Liver (tissue), 9 donors: ENCODE data around the gene DIP2C. TPM values are rescaled to one million over a fixed set of nuclear protein-coding genes. Genes with fewer than 3 reads are reported as not detected.
"Not testable (repeated sequence)": the region's sequence is repeated elsewhere in the genome, so short reads cannot be mapped to it uniquely, and the experiment has no call there.

Experiments used
- DNase-seq: peaks from one replicate; pipeline ENCODE4 v3.0.0-alpha.2; 2017; ENCODE audit warnings: low spot score
- H3K27ac ChIP-seq, 2 donors: one replicate each; pipeline ENCODE4 v1.7.0; 2013; ENCODE audit warnings: inconsistent platforms in 2 of 2, low read length in 2 of 2, control low read depth in 1 of 2, low read depth in 1 of 2, mild to moderate bottlenecking in 1 of 2
- H3K27me3 ChIP-seq, 4 donors: one replicate each; pipeline versions ENCODE4 v1.6.1 to v1.7.0; 2013; ENCODE audit warnings: low read length in 3 of 4, inconsistent platforms in 1 of 4, mild to moderate bottlenecking in 1 of 4, moderate library complexity in 1 of 4; ENCODE audit not compliant: control insufficient read depth in 4 of 4, insufficient read depth in 4 of 4
- H3K36me3 ChIP-seq, 4 donors: one replicate each; pipeline versions ENCODE4 v1.6.1 to v1.7.0; 2013; ENCODE audit warnings: low read length in 3 of 4, mild to moderate bottlenecking in 3 of 4, low read depth in 1 of 4, moderate library complexity in 1 of 4; ENCODE audit not compliant: control insufficient read depth in 4 of 4, insufficient read depth in 3 of 4
- H3K4me1 ChIP-seq, 4 donors: one replicate each; pipeline versions ENCODE4 v1.6.1 to v1.7.0; 2013; ENCODE audit warnings: low read length in 3 of 4, mild to moderate bottlenecking in 3 of 4, moderate library complexity in 1 of 4; ENCODE audit not compliant: control insufficient read depth in 4 of 4, insufficient read depth in 4 of 4
- H3K4me3 ChIP-seq, 3 donors: one replicate each; pipeline versions ENCODE4 v1.6.1 to v1.7.0; 2013; ENCODE audit warnings: low read length in 3 of 3, control low read depth in 1 of 3, low read depth in 1 of 3, mild to moderate bottlenecking in 1 of 3
- H3K9ac ChIP-seq, 2 donors: one replicate each; pipeline ENCODE4 v1.7.0; 2013; ENCODE audit warnings: low read length in 2 of 2, mild to moderate bottlenecking in 2 of 2, moderate library complexity in 2 of 2, control low read depth in 1 of 2, low read depth in 1 of 2
- H3K9me3 ChIP-seq, 4 donors: one replicate each; pipeline versions ENCODE4 v1.6.1 to v1.7.0; 2013; ENCODE audit warnings: low read length in 3 of 4; ENCODE audit not compliant: control insufficient read depth in 4 of 4
- EGR1 ChIP-seq, 2 donors: IDR thresholded peaks; 2 replicates each; pipeline ENCODE4 v1.6.1; 2016 to 2018; ENCODE audit warnings: antibody characterized with exemption in 2 of 2, low read depth in 2 of 2
- FOXA1 ChIP-seq: IDR thresholded peaks from 2 replicates; pipeline ENCODE4 v1.6.1; 2016; ENCODE audit warnings: antibody characterized with exemption
- FOXA2 ChIP-seq: IDR thresholded peaks from 2 replicates; pipeline ENCODE4 v1.6.1; 2016; ENCODE audit warnings: antibody characterized with exemption
- GABPA ChIP-seq, 2 donors: IDR thresholded peaks in 1 of 2; conservative IDR thresholded peaks in 1 of 2; 2 replicates each; pipeline ENCODE4 v1.6.1; 2016; ENCODE audit warnings: antibody characterized with exemption in 2 of 2, mild to moderate bottlenecking in 1 of 2, moderate library complexity in 1 of 2
- JUND ChIP-seq, 2 donors: IDR thresholded peaks; 2 replicates each; pipeline ENCODE4 v1.6.1; 2016; ENCODE audit warnings: antibody characterized with exemption in 2 of 2
- TAF1 ChIP-seq: conservative IDR thresholded peaks from 2 replicates; pipeline ENCODE4 v1.6.1; 2016; ENCODE audit warnings: antibody characterized with exemption, mild to moderate bottlenecking
- YY1 ChIP-seq: IDR thresholded peaks from 2 replicates; pipeline ENCODE4 v1.6.1; 2016; ENCODE audit warnings: antibody characterized with exemption, mild to moderate bottlenecking
- WGBS: extraction: QIAGEN DNeasy Blood & Tissue Kit; methylation state at CpG from one replicate; pipeline ENCODE4 v1.1.7; 2013; 5-methylcytosine and 5-hydroxymethylcytosine counted together
- polyA plus RNA-seq, 2 donors: library from polyadenylated mRNA; stranded (reverse) in 1 of 2; unstranded in 1 of 2; fragments of 200-250 nt in 1 of 2; fragments of >200 nt in 1 of 2; fragmentation: Nextera tagmentation in 1 of 2; extraction: Ambion mirVana in 1 of 2; gene quantifications; one replicate each; pipeline versions ENCODE4 v1.2.1 to v1.2.3, GENCODE V29; 2013 to 2015
- total RNA-seq, 2 donors: library from RNA; depleted of rRNA; stranded (reverse); fragments of >200 nt; gene quantifications; one replicate each; pipeline ENCODE4 v1.2.3, GENCODE V29; 2014
- TF ChIP-seq, protein P1 (sequence below): IDR thresholded peaks from 2 replicates; pipeline ENCODE4 v1.6.1; 2016; ENCODE audit warnings: antibody characterized with exemption
- TF ChIP-seq, protein P2 (sequence below): IDR thresholded peaks from 2 replicates; pipeline ENCODE4 v1.6.1; 2016; ENCODE audit warnings: antibody characterized with exemption, mild to moderate bottlenecking
- TF ChIP-seq, protein P3 (sequence below): IDR thresholded peaks from 2 replicates; pipeline ENCODE4 v1.6.1; 2016; ENCODE audit warnings: antibody characterized with exemption
- donor health status: healthy.
- donor health status: healthy.
- donor health status: healthy.
- donor health status: healthy.
- donor health status: healthy.

The DIP2C gene
- total and polyA plus RNA-seq, 4 donors = 4.2 to 12.2 (median 5.7) TPM

DNA sequence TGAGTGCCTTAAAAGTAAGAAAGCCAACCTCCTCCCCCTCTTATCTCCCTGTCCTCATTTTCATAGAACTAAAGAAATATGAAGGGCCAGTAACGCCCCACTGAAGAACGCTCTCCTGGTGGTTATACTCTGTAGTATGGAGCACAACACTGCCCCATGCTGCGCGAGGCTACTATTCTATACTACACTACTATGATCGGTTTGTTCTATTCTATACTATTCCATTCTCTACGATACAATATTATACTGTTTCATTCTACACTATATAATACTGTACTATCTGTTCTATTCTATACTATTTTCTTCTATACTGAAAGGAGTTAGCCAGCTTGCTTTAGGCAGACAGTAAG lies 34.8 kb downstream of the DIP2C start (continued):
- TF ChIP-seq YY1 (no peak), EGR1 (IDR thresholded peaks at IDR 0.05; ENCODE audit: low read depth in 2 of 2) (no peak), FOXA1 (no peak)
- TF ChIP-seq, protein P1, sequence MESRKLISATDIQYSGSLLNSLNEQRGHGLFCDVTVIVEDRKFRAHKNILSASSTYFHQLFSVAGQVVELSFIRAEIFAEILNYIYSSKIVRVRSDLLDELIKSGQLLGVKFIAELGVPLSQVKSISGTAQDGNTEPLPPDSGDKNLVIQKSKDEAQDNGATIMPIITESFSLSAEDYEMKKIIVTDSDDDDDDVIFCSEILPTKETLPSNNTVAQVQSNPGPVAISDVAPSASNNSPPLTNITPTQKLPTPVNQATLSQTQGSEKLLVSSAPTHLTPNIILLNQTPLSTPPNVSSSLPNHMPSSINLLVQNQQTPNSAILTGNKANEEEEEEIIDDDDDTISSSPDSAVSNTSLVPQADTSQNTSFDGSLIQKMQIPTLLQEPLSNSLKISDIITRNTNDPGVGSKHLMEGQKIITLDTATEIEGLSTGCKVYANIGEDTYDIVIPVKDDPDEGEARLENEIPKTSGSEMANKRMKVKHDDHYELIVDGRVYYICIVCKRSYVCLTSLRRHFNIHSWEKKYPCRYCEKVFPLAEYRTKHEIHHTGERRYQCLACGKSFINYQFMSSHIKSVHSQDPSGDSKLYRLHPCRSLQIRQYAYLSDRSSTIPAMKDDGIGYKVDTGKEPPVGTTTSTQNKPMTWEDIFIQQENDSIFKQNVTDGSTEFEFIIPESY = no peak

DNA sequence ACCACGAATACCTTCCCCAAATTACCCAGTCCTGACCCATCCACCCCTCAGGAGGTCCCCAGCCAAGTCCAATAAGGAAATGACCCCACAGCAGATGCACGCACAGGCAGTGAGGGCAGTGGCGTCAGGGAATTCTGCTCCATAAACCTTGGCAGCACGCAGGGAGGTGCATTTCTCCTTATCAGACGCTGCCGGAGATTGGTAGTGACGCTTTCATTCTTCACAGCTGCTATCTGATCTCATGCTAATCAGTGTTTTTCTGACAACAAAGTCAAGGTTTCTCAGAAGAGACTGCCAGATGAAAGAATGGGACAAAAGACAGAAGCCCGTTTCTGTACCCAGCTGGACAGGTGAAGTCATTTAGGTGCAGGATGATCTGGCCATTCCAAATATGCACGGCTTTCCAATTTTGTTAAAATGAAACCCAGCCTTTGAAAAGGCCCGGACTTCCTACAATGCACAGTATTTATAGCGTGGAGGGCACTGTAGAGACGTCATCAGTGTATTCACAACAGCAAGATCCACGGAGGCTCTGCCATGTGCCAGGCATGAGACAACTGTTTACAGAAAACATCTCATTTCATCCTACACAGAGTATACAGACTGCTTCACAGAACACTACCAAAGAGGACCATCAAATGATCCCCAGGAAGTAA lies 35.3 kb downstream of the DIP2C start:
- H3K4me1 ChIP-seq = peaks cover 0 to 9% (median 2%) of the 10 kb centered on the region in 4 donors
- no peaks in the 10 kb centered on the region for H3K36me3 ChIP-seq
- no peak for DNase-seq
- no peaks in the 10 kb centered on the region for H3K9me3 ChIP-seq
- TF ChIP-seq JUND (IDR thresholded peaks at IDR 0.05) (no peak), EGR1 (IDR thresholded peaks at IDR 0.05; ENCODE audit: low read depth in 2 of 2) (no peak)
- no peak overlapping the region for H3K9ac ChIP-seq
- no peak overlapping the region for H3K27ac ChIP-seq
- WGBS = 68% methylated on average over 13 of the region's 13 CpGs
- no peaks in the 10 kb centered on the region for H3K27me3 ChIP-seq
- no peak overlapping the region for H3K4me3 ChIP-seq

DNA sequence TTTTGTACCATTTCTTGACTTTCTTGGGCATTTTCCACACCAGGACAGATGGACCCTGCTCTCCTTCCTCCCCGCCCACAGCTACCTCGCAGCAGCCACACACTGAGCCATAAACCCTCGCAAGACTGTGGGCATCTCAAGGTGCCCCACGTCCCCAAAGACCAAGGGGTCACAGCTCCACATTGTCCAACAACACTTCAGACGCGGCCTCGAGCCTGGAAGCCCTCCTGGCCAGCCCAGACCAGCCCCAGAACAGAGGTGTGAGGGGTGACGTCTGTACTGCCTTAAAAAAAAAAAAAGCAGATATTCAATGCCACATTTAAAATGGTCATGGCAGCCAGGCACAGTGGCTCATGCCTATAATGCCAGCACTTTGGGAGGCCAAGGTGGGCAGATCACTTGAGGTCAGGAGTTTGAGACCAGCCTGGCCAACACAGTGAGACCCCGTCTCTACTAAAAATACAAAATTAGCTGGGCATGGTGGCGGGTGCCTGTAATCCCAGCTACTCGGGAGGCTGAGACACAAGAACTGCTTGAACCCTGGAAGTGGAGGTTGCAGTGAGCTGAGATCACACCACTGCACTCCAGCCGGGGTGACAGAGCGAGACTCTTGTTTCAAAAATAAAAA lies 36.5 kb downstream of the DIP2C start:
- not testable (repeated sequence) for H3K36me3 ChIP-seq, H3K27me3 ChIP-seq, H3K9ac ChIP-seq, H3K9me3 ChIP-seq, H3K27ac ChIP-seq, H3K4me1 ChIP-seq, DNase-seq, H3K4me3 ChIP-seq
- 95% methylated on average over 13 of the region's 13 CpGs for WGBS

DNA sequence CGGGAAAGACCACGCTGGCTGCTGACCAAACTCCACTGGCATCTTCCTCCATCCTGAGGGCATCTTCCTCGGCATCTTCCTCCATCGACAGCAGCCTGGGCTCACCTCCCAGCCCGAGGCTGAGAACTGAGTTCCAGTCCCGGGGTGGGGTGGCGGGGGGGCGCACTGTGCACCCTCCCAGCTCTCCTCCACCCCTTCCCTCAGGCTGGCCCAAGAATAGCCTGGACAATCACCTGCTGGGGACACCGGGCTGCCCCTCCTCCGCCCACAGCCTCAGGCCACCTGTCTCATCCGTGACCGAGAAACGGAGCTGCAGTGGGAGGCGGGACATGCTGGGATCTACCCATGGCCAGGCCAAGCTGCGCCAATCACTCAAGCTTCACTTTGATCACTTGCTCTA lies 37.2 kb downstream of the DIP2C start:
- H3K9ac ChIP-seq = no peak overlapping the region
- TF ChIP-seq GABPA (IDR thresholded peaks at IDR 0.05 in 1 of 2, conservative IDR thresholded peaks at IDR 0.05 in 1 of 2) = no peak
- TF ChIP-seq JUND (IDR thresholded peaks at IDR 0.05) = no peak
- no peak for TF ChIP-seq FOXA1
- H3K4me1 ChIP-seq = peaks cover 0 to 9% (median 2%) of the 10 kb centered on the region in 4 donors
- no peaks in the 10 kb centered on the region for H3K27me3 ChIP-seq
- H3K4me3 ChIP-seq = no peak overlapping the region
- H3K27ac ChIP-seq = no peak overlapping the region
- DNase-seq = no peak
- 96% methylated on average over 15 of the region's 15 CpGs for WGBS
- H3K9me3 ChIP-seq = no peaks in the 10 kb centered on the region
- H3K36me3 ChIP-seq = no peaks in the 10 kb centered on the region

DNA sequence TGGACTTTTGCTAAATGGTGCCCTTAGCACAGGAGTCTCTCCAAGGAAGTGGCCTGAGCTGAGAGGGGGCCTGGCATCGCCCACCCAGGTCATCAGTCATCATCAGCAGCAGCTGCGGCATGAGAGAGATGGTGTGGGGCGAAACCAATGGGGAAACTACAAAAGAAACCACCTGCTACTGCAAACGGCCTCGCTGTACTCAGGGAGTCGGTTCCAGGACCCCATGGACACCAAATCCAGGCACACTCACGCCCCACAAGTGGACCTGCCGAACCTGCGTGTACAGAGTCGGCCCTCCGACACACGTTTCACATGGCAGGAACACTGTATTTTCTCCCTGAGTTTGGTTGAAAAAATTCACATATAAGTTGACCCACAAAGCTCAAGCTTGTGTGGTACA lies 37.8 kb downstream of the DIP2C start:
- DNase-seq = no peak
- Histone ChIP-seq H3K27me3 (no peaks in the 10 kb centered on the region), H3K9ac (no peak overlapping the region), H3K4me3 (no peak overlapping the region), H3K9me3 (no peaks in the 10 kb centered on the region), H3K36me3 (no peaks in the 10 kb centered on the region), H3K4me1 (peaks cover 0 to 9% (median 2%) of the 10 kb centered on the region in 4 donors), H3K27ac (no peak overlapping the region)
- 97% methylated on average over 12 of the region's 12 CpGs for WGBS
- TF ChIP-seq, protein P1 = no peak
- TF ChIP-seq GABPA (IDR thresholded peaks at IDR 0.05 in 1 of 2, conservative IDR thresholded peaks at IDR 0.05 in 1 of 2) = no peak
- TF ChIP-seq YY1 = no peak
- TF ChIP-seq, protein P2, sequence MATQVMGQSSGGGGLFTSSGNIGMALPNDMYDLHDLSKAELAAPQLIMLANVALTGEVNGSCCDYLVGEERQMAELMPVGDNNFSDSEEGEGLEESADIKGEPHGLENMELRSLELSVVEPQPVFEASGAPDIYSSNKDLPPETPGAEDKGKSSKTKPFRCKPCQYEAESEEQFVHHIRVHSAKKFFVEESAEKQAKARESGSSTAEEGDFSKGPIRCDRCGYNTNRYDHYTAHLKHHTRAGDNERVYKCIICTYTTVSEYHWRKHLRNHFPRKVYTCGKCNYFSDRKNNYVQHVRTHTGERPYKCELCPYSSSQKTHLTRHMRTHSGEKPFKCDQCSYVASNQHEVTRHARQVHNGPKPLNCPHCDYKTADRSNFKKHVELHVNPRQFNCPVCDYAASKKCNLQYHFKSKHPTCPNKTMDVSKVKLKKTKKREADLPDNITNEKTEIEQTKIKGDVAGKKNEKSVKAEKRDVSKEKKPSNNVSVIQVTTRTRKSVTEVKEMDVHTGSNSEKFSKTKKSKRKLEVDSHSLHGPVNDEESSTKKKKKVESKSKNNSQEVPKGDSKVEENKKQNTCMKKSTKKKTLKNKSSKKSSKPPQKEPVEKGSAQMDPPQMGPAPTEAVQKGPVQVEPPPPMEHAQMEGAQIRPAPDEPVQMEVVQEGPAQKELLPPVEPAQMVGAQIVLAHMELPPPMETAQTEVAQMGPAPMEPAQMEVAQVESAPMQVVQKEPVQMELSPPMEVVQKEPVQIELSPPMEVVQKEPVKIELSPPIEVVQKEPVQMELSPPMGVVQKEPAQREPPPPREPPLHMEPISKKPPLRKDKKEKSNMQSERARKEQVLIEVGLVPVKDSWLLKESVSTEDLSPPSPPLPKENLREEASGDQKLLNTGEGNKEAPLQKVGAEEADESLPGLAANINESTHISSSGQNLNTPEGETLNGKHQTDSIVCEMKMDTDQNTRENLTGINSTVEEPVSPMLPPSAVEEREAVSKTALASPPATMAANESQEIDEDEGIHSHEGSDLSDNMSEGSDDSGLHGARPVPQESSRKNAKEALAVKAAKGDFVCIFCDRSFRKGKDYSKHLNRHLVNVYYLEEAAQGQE = no peak
- TF ChIP-seq, protein P3, sequence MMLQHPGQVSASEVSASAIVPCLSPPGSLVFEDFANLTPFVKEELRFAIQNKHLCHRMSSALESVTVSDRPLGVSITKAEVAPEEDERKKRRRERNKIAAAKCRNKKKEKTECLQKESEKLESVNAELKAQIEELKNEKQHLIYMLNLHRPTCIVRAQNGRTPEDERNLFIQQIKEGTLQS = no peak
- TF ChIP-seq FOXA2 = no peak
- no peak for TF ChIP-seq TAF1
- TF ChIP-seq FOXA1 = no peak
